OCI-M1 (cell line): ENCODE results near the gene DAGLA.

ENCODE experiments used
- DNase-seq: peaks from one replicate; lab custom pipeline; 2025; lab: John Stamatoyannopoulos, UW

The DAGLA gene

DNA sequence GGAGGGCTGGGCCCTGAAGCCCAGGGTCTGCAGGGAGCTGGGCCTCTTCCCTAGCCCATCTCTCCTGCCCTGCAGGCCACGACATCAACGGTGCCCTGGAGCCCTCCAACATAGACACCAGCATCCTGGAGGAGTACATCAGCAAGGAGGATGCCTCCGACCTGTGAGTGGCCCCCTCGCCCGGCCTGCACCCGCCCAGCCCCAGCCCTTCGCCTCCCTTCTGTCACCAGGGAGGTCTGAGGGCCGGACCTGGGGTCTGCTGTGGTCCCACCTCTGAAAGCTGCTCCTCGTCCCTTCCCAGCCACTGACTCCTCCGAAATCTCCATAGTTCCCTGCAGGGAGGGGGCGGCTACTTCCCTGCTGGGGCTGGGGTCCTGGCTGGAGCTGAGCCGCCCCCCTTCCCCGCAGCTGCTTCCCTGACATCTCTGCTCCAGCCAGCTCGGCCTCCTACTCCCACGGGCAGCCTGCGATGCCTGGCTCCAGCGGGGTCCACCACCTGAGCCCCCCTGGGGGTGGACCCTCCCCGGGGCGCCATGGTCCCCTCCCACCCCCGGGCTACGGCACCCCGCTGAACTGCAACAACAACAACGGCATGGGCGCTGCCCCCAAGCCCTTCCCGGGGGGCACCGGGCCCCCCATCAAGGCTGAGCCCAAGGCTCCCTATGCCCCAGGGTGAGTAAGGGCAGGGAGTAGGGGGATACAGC, 85.5 kb downstream of the DAGLA start:
- no peak for DNase-seq

- no peak for DNase-seq
Measured at GRCh38 chr11:61766353-61766841, 86.2 kb downstream of the DAGLA start.

GRCh38 chr11:61768376-61769076, 88.3 kb downstream of the DAGLA start:
- DNase-seq, result no peak

GRCh38 chr11:61769169-61769920, 89.2 kb downstream of the DAGLA start:
- DNase-seq, result no peak

DNA sequence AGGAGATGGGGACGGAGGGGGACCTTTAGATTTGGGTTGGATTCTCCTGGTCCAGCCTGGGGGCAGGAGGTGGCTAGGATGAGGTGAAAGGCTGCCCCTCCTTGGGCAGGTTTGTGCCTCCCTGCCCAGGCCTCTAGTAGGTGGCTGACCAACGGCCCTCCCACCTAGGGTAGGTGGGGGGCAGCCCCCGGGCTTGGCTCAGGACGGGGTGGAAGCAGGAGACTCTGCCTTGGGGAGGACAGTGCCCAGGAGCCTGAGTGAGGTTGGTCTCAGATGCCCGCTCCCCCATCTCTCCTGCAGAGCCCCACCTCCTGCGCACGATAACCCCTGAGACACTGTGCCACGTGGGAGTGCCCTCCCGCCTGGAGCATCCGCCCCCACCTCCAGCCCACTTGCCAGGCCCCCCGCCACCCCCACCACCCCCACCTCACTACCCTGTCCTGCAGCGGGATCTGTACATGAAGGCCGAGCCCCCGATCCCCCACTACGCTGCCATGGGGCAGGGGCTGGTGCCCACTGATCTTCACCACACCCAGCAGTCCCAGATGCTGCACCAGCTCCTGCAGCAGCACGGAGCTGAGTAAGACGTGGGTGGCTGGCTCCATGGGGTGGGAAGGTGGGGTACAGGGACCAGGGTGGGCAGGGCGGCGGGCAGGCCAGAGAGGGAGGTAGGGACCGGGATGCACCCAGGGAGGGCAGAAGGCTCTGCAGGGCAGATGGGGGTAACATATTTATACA, 89.9 kb downstream of the DAGLA start:
- no peak for DNase-seq

GRCh38 chr11:61771195-61771894, 91.2 kb downstream of the DAGLA start:
- DNase-seq, result no peak

GRCh38 chr11:61771985-61772455, 91.8 kb downstream of the DAGLA start:
- no peak for DNase-seq

DNA sequence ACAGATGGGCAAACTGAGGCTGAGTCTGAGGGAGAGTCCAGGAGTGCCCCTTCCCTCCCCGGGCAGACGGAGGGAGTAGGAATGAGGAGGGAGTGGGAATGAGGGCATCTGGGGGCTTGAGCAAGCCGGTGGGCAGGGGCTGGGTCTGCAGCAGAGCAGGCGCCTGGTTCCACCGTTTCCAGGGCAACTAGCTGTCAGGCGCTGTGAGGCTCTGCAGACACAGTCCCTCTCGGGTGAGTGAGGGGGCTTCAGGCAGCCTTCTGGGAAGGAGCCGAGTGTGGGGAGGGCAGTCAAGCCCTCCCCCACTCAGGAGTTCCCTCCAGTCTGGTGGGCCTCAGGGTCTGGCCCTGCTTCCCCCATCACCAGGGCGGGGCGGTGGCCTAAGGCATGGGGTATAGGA, 93.2 kb downstream of the DAGLA start:
- DNase-seq, result no peak

GRCh38 chr11:61773809-61774208, 93.6 kb downstream of the DAGLA start:
- DNase-seq, result no peak

- DNase-seq, result no peak
Measured at GRCh38 chr11:61774411-61774810, 94.2 kb downstream of the DAGLA start.

- DNase-seq, result no peak
Measured at GRCh38 chr11:61775106-61775505, 94.9 kb downstream of the DAGLA start.

GRCh38 chr11:61775606-61776554, 95.7 kb downstream of the DAGLA start:
- no peak for DNase-seq

DNA sequence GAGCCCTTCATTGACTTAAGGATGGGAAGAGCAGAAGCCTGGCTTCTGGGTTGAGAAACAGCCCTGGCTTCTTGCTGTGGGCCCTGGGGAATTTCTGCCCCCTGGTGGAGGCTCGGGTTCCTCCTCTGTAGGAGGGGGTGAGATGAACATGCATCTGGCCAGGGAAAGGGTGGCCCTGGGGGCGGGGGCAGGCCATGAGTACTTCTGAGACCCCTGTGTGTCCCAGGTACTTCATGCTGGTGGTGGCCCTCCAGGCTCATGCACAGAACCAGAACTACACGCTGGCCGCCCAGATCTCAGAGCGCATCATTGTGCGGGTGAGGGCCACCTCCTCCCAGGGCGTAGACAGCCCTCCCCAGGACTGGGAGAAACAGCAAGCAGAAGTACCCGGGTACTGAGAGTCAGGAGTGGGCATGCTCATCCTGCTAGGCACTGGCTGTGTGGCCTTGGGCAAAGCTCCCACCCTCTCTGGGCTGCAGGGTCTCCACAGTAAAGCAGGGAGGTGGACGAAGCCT, 96.4 kb downstream of the DAGLA start:
- DNase-seq, result peak; percentile 84

- DNase-seq, result peak; percentile 10
Measured at GRCh38 chr11:61777234-61778090, 97.3 kb downstream of the DAGLA start.

GRCh38 chr11:61778357-61778886, 98.2 kb downstream of the DAGLA start:
- no peak for DNase-seq

GRCh38 chr11:61778920-61779650, 98.9 kb downstream of the DAGLA start:
- DNase-seq, result no peak

GRCh38 chr11:61779666-61780525, 99.7 kb downstream of the DAGLA start:
- no peak for DNase-seq
